Measurements from ENCODE around the gene PLAAT1. TPM values are rescaled to one million over a fixed set of nuclear protein-coding genes. Genes with fewer than 3 reads are reported as not detected.

PLAAT1 gene
- total RNA-seq, 1 donor from 2014 or later, result not detected

DNA sequence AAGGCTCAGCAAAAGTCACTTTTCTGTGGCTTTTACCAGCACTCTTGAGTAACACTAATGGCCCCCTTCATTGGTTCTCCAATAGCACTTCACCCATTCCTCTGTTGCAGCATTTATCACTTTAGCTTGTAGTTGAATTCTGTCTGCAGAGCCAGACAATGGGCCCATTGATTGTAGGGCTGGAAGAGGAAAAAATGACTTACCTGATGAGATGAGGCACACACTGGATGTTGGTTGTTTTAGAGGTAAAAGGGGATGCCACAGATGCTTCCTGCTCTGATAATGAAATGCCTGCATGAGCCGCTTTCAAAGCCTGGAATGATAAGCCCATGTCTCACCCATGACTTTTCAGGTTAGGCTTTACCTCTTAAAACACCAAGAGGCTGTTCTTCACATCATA is 64.3 kb downstream of the PLAAT1 start:
- DNase-seq (no peak), ATAC-seq (no peak)
- Histone ChIP-seq H3K4me3 (no peak overlapping the region), H3K27ac (no peak overlapping the region), H3K9me3 (no peaks in the 10 kb centered on the region), H3K4me1 (no peaks in the 10 kb centered on the region), H3K27me3 (ENCODE audit: low read depth) (no peaks in the 10 kb centered on the region), H3K36me3 (no peaks in the 10 kb centered on the region)
- intact Hi-C loops (cut with DNase I), result no loop called here
- TF ChIP-seq, protein P1, sequence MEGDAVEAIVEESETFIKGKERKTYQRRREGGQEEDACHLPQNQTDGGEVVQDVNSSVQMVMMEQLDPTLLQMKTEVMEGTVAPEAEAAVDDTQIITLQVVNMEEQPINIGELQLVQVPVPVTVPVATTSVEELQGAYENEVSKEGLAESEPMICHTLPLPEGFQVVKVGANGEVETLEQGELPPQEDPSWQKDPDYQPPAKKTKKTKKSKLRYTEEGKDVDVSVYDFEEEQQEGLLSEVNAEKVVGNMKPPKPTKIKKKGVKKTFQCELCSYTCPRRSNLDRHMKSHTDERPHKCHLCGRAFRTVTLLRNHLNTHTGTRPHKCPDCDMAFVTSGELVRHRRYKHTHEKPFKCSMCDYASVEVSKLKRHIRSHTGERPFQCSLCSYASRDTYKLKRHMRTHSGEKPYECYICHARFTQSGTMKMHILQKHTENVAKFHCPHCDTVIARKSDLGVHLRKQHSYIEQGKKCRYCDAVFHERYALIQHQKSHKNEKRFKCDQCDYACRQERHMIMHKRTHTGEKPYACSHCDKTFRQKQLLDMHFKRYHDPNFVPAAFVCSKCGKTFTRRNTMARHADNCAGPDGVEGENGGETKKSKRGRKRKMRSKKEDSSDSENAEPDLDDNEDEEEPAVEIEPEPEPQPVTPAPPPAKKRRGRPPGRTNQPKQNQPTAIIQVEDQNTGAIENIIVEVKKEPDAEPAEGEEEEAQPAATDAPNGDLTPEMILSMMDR (IDR thresholded peaks at IDR 0.05), result no peak

DNA sequence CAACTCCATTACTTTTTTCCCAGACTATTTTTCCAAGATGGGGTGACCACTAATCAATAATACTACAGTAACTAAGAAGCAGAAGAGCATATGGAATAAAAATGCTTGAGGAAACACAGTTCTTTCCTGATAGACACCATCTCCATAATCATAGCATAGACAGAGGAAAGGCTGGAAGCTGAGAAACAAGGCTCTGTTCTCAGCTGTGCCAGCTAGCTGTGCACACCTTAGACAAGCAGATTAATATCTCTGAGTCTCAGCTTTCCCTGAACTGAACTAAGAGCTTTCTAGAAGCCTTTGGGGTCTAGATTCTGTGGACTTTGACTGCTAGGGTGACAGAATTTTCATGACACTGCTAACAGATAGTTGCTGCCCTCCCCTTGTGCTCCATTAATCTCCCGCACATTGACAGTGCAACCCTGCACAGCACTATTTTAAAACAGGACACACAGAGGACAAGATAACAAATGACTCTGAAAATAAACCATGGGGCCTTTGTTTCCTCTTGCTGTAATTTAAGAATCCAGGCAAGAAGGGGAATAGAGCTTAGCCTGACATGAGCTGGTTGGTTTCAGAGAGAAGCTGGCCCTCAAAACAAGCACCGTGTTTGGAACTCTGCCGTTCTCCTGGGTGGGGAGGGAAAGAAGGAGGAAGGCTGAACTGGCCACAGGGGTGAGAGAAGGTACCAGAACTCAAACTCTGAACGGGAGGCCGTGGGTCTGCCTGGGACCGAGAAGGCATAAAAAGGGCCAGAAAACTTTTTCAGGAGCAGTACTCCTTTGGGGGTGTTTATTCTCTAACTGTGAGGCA is 70.1 kb downstream of the PLAAT1 start:
- Histone ChIP-seq H3K27me3 (ENCODE audit: low read depth) (no peaks in the 10 kb centered on the region), H3K36me3 (no peaks in the 10 kb centered on the region), H3K27ac (no peak overlapping the region), H3K4me1 (no peaks in the 10 kb centered on the region), H3K4me3 (no peak overlapping the region), H3K9me3 (no peaks in the 10 kb centered on the region)
- TF ChIP-seq, protein P1 (IDR thresholded peaks at IDR 0.05), result no peak
- intact Hi-C loops (cut with DNase I), result no loop called here
- no peak for DNase-seq
- no peak for ATAC-seq

DNA sequence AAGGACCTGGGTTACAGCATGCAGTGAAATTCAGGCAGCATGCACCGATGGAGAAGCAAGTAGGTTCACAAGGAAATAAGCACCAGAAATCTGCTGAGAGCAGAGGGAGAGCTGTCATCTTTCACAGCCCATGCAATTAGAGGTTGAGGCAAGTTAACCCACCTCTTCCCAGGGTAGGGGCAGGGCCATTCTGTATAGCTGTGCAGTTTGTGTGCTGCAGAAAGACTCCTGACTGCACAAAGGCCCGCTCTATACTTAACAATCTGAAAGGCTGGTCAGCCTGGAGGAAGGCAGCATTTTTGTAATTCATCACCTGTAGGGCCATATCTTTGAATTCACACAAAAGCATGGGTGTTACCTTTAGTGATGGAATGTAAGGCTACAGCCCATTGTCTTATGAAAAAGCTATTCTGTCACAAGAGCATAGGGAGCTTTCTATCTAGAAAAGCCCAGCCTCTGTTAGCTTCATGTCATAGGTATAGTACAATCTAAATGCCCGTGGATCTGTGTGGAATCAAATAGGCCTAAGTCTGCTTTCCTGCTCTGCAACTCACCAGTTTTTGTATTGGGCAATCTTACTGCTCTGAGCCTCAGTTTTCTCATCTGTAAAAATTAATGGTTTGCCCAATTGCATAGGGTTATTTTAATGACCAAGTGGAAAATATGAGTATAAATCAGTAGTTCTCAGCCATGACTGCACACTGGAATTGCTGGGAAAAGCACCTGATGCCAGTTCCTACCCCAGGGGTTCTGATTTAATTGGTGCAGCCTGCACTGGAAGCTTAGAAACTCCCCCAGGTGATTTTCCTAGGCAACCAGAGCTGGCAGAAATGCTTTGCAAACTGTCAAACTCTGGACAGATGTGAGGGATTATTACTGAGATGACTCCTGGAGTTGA is 72.3 kb downstream of the PLAAT1 start:
- intact Hi-C loops (cut with DNase I), result no loop called here
- no peak for ATAC-seq

DNA sequence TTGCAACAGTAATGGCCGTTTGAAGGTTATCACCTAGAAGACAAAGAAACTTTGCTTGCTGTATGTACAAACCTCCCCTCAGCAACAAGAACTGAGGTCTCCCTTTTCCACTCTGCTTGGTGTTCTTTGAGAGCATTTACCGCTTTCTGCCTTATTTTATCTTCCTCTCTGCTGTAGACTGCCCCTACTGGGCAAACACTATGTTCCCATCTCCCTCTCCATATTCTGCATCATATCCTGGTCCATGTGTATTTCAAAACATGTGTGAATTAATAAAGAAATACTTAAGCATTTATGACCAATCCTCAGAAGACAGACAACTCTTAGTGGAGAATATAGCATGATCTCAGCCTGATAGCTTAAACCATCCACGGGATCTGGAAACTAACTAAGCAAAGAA is 73.1 kb downstream of the PLAAT1 start:
- intact Hi-C loops (cut with DNase I), result no loop called here
- Histone ChIP-seq H3K4me1 (no peaks in the 10 kb centered on the region), H3K4me3 (no peak overlapping the region), H3K27ac (no peak overlapping the region), H3K27me3 (ENCODE audit: low read depth) (no peaks in the 10 kb centered on the region), H3K36me3 (no peaks in the 10 kb centered on the region), H3K9me3 (no peaks in the 10 kb centered on the region)
- TF ChIP-seq, protein P1 (IDR thresholded peaks at IDR 0.05), result no peak
- ATAC-seq (no peak), DNase-seq (no peak)

More for the DNA sequence above, 72.3 kb downstream of the PLAAT1 start:
- DNase-seq, result no peak
- Histone ChIP-seq H3K4me1 (no peaks in the 10 kb centered on the region), H3K27ac (no peak overlapping the region), H3K36me3 (no peaks in the 10 kb centered on the region), H3K9me3 (no peaks in the 10 kb centered on the region), H3K4me3 (no peak overlapping the region), H3K27me3 (ENCODE audit: low read depth) (no peaks in the 10 kb centered on the region)
- TF ChIP-seq, protein P1 (IDR thresholded peaks at IDR 0.05), result no peak

DNA sequence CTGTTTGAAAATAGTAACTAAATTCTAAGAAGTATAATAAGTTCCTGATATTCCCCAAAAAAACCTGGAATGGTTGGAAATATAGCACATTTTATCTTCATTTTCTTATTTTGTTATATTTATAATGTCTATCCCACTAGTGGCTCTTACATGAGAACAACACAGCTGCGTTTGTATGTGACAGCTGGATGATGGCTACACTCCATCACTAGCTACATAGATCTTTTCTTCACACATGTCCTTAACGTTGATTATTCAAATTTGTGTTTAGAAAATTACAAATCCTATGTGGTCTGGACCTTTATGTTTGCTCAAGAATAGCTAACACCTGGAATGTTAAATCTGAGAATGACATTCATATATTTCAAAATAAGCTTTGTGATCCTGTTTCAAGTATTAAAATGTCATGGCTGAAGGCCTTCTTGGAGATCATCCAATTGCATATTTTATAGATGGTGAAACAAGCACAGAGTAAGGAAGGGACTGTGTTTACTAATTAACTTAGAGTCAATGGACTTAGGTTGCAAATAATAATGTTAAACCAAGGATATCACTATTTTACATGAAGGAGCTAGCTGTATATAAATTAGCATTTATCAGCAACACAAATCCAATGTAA is 76.8 kb downstream of the PLAAT1 start:
- no peak for DNase-seq

More for the DNA sequence above, 76.8 kb downstream of the PLAAT1 start:
- Histone ChIP-seq H3K27ac (no peak overlapping the region), H3K9me3 (no peaks in the 10 kb centered on the region), H3K36me3 (no peaks in the 10 kb centered on the region), H3K27me3 (ENCODE audit: low read depth) (no peaks in the 10 kb centered on the region), H3K4me3 (no peak overlapping the region), H3K4me1 (no peaks in the 10 kb centered on the region)
- intact Hi-C loops (cut with DNase I), result no loop called here
- ATAC-seq, result no peak
- TF ChIP-seq, protein P1 (IDR thresholded peaks at IDR 0.05), result no peak

Measured in lower lobe of right lung (tissue), 2 donors.